Mesenchymal stem cell (in vitro differentiated cells and primary cell): ENCODE results near the gene HTR3B.
"Not testable (repeated sequence)": the region's sequence is repeated elsewhere in the genome, so short reads cannot be mapped to it uniquely, and the experiment has no call there.

ENCODE experiments used
- DNase-seq: peaks from one replicate; pipeline ENCODE4 v3.0.0-alpha.2; 2013
- H2AFZ ChIP-seq: one replicate; pipeline ENCODE4 v1.6.1; 2013; ENCODE audit warnings: low read depth, mild to moderate bottlenecking, control low read depth, inconsistent platforms, low read length, moderate library complexity
- H2AK5ac ChIP-seq: 2 replicates; pipeline ENCODE4 v1.6.1; 2013; ENCODE audit warnings: low read length, moderate library complexity, mild to moderate bottlenecking, inconsistent platforms; ENCODE audit not compliant: severe bottlenecking
- H2BK120ac ChIP-seq: one replicate; pipeline ENCODE4 v1.6.1; 2013; ENCODE audit warnings: low read depth, mild to moderate bottlenecking, inconsistent platforms, low read length, moderate library complexity
- H2BK12ac ChIP-seq, 2 experiments: one replicate each; pipeline ENCODE4 v1.6.1; 2013; ENCODE audit warnings: inconsistent platforms in 2 of 2, low read length in 2 of 2, mild to moderate bottlenecking in 2 of 2, moderate library complexity in 2 of 2, control low read depth in 1 of 2
- H2BK15ac ChIP-seq: one replicate; pipeline ENCODE4 v1.6.1; 2013; ENCODE audit warnings: mild to moderate bottlenecking, low read depth, inconsistent platforms; ENCODE audit not compliant: poor library complexity, severe bottlenecking
- H2BK5ac ChIP-seq: 2 replicates; pipeline ENCODE4 v1.6.1; 2013; ENCODE audit warnings: low read depth, mild to moderate bottlenecking, low read length, control low read depth, inconsistent platforms; ENCODE audit not compliant: poor library complexity, severe bottlenecking
- H3K14ac ChIP-seq, 2 experiments: one replicate each; pipeline ENCODE4 v1.6.1; 2013; ENCODE audit warnings: inconsistent platforms in 2 of 2, low read length in 2 of 2, control low read depth in 1 of 2, mild to moderate bottlenecking in 1 of 2, moderate library complexity in 1 of 2
- H3K18ac ChIP-seq, 2 experiments: one replicate each; pipeline ENCODE4 v1.6.1; 2013; ENCODE audit warnings: inconsistent platforms in 2 of 2, low read length in 2 of 2, control low read depth in 1 of 2, low read depth in 1 of 2, mild to moderate bottlenecking in 1 of 2
- H3K23ac ChIP-seq, 2 experiments: one replicate each; pipeline ENCODE4 v1.6.1; 2013; ENCODE audit warnings: inconsistent platforms in 2 of 2, low read length in 2 of 2, mild to moderate bottlenecking in 2 of 2, moderate library complexity in 2 of 2, control low read depth in 1 of 2
- H3K27ac ChIP-seq: 2 replicates; pipeline ENCODE4 v1.5.1; 2013; ENCODE audit warnings: mild to moderate bottlenecking, moderate library complexity, low read length, control low read depth, inconsistent platforms; ENCODE audit not compliant: poor library complexity, severe bottlenecking
- H3K27me3 ChIP-seq, 2 experiments: 2 replicates each; pipeline versions ENCODE4 v1.6.1 to v1.7.0; 2013; ENCODE audit warnings: low read length in 2 of 2, mild to moderate bottlenecking in 2 of 2, moderate library complexity in 2 of 2, control low read depth in 1 of 2, inconsistent platforms in 1 of 2; ENCODE audit not compliant: control insufficient read depth in 1 of 2, insufficient read depth in 1 of 2
- H3K36me3 ChIP-seq, 2 experiments: 2 replicates each; pipeline versions ENCODE4 v1.6.1 to v1.7.0; 2013; ENCODE audit warnings: low read length in 2 of 2, control low read depth in 1 of 2, inconsistent platforms in 1 of 2, low read depth in 1 of 2, mild to moderate bottlenecking in 1 of 2; ENCODE audit not compliant: insufficient read depth in 2 of 2, control insufficient read depth in 1 of 2
- H3K4ac ChIP-seq, 2 experiments: one replicate each; pipeline ENCODE4 v1.6.1; 2013; ENCODE audit warnings: inconsistent platforms in 2 of 2, low read length in 2 of 2, mild to moderate bottlenecking in 2 of 2, moderate library complexity in 2 of 2, control low read depth in 1 of 2, low read depth in 1 of 2
- H3K4me1 ChIP-seq: 2 replicates; pipeline ENCODE4 v1.6.1; 2013; ENCODE audit warnings: low read depth, low read length, control low read depth; ENCODE audit not compliant: control insufficient read depth, insufficient read depth
- H3K4me2 ChIP-seq: 2 replicates; pipeline ENCODE4 v1.6.1; 2013; ENCODE audit warnings: low read length, mild to moderate bottlenecking, inconsistent platforms; ENCODE audit not compliant: poor library complexity, severe bottlenecking
- H3K4me3 ChIP-seq, 2 experiments: 2 replicates each; pipeline versions ENCODE4 v1.5.1 to v1.7.0; 2013; ENCODE audit warnings: low read length in 2 of 2, mild to moderate bottlenecking in 2 of 2, control low read depth in 1 of 2, low read depth in 1 of 2; ENCODE audit not compliant: insufficient read depth in 1 of 2
- H3K79me1 ChIP-seq: replicated peaks from 2 replicates; pipeline ENCODE4 v1.6.1; 2013; ENCODE audit warnings: mild to moderate bottlenecking, control low read depth, low read length, inconsistent platforms; ENCODE audit not compliant: poor library complexity, severe bottlenecking
- H3K9ac ChIP-seq: 2 replicates; pipeline ENCODE4 v1.7.0; 2013; ENCODE audit warnings: mild to moderate bottlenecking, low read length, moderate library complexity
- H3K9me3 ChIP-seq: 2 replicates; pipeline ENCODE4 v1.7.0; 2013; ENCODE audit warnings: mild to moderate bottlenecking, low read length; ENCODE audit not compliant: control insufficient read depth
- H4K8ac ChIP-seq: one replicate; pipeline ENCODE4 v1.6.1; 2013; ENCODE audit warnings: inconsistent platforms, mild to moderate bottlenecking, low read length, moderate library complexity
- H4K91ac ChIP-seq: one replicate; pipeline ENCODE4 v1.6.1; 2013; ENCODE audit warnings: mild to moderate bottlenecking, low read length, inconsistent platforms
- WGBS: methylation state at CpG from one replicate; pipeline ENCODE4 v1.1.7; 2013; ENCODE audit warnings: mixed read lengths; 5-methylcytosine and 5-hydroxymethylcytosine counted together

HTR3B gene

DNA sequence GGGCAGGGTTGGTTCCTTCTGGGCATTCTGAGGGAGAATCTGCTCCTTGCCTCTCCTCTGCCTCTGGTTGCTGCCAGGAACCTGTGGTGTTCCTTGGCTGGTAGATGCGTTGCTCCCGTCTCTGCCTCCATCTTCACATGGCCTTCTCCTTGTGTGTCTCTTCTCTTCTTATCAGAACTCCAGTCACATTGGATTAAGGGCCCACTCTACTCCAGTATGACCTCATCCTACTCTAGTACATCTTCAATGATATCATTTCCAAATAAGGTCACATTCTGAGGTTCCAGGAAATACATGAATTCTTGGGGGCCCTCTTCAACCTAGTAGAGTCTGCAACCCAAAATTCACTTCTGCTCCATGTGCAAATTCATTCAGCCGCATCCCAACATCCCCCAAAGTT, 33.3 kb downstream of the HTR3B start:
- Histone ChIP-seq H3K4me3 (no peak overlapping the region), H4K8ac (no peak overlapping the region), H3K4me1 (no peaks in the 10 kb centered on the region), H2BK12ac (no peak overlapping the region), H3K23ac (no peak overlapping the region), H4K91ac (peak overlapping the region; percentile 58), H2BK120ac (no peak overlapping the region), H2AK5ac (no peak overlapping the region), H3K4me2 (no peak overlapping the region), H3K9me3 (no peaks in the 10 kb centered on the region), H3K14ac (no peak overlapping the region), H3K36me3 (no peaks in the 10 kb centered on the region), H3K9ac (no peak overlapping the region), H2BK15ac (no peak overlapping the region), H3K27ac (no peak overlapping the region), H2AFZ (no peak overlapping the region), H3K18ac (no peak overlapping the region), H3K27me3 (peaks cover 3 to 11% of the 10 kb centered on the region in 2 experiments), H3K4ac (no peak overlapping the region), H2BK5ac (no peak overlapping the region), H3K79me1 (no peaks in the 10 kb centered on the region)
- 72% methylated on average over 3 of the region's 3 CpGs for WGBS
- no peak for DNase-seq

DNA sequence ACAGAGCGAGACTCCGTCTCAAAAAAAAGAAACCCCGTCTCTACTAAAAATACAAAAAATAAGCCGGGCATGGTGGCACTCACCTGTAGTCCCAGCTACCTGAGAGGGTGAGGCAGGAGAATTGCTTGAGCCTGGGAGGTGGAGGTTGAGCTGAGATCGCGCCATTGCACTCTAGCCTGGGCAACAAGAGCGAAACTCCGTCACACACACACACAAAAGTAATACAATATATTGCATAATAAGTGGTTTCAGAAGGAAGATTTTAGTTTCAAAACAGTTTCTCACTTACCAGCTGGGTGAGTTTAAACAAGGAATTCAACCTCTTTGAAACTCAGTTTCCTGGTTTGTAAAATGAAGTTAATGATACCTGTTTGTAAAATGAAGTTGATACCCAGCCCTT, 37.7 kb downstream of the HTR3B start:
- H2BK12ac ChIP-seq: no peak overlapping the region
- no peak overlapping the region for H2BK15ac ChIP-seq
- H3K4me2 ChIP-seq: no peak overlapping the region
- H2AFZ ChIP-seq: no peak overlapping the region
- no peaks in the 10 kb centered on the region for H3K4me1 ChIP-seq
- H3K14ac ChIP-seq: no peak overlapping the region
- H3K23ac ChIP-seq: no peak overlapping the region
- H2BK5ac ChIP-seq: no peak overlapping the region
- no peak overlapping the region for H3K9ac ChIP-seq
- no peak for DNase-seq
- H3K27ac ChIP-seq: no peak overlapping the region
- no peak overlapping the region for H3K4ac ChIP-seq
- H3K36me3 ChIP-seq: no peaks in the 10 kb centered on the region
- no peak overlapping the region for H2BK120ac ChIP-seq
- no CpG with 5 or more reads among the region's 8 CpGs for WGBS
- H2AK5ac ChIP-seq: no peak overlapping the region
- no peaks in the 10 kb centered on the region for H3K79me1 ChIP-seq
- peaks cover 0 to 11% of the 10 kb centered on the region in 2 experiments for H3K27me3 ChIP-seq
- H4K8ac ChIP-seq: no peak overlapping the region
- H3K9me3 ChIP-seq: no peaks in the 10 kb centered on the region
- no peak overlapping the region for H4K91ac ChIP-seq
- no peak overlapping the region for H3K18ac ChIP-seq
- H3K4me3 ChIP-seq: no peak overlapping the region

- H3K9me3 ChIP-seq, H3K79me1 ChIP-seq, H3K23ac ChIP-seq, H3K36me3 ChIP-seq, H2BK15ac ChIP-seq, H2BK12ac ChIP-seq, H3K4me2 ChIP-seq, H3K27ac ChIP-seq, H2AK5ac ChIP-seq, H4K8ac ChIP-seq, H2BK5ac ChIP-seq, H3K14ac ChIP-seq, H3K9ac ChIP-seq, H4K91ac ChIP-seq, H3K18ac ChIP-seq, H3K4me1 ChIP-seq, H2AFZ ChIP-seq, H3K4me3 ChIP-seq, H3K4ac ChIP-seq, DNase-seq, H2BK120ac ChIP-seq: not testable (repeated sequence)
- no CpG with 5 or more reads among the region's 2 CpGs for WGBS
- peaks cover 6 to 22% of the 10 kb centered on the region in 2 experiments for H3K27me3 ChIP-seq
Measured at GRCh38 chr11:113946162-113946561, 41.6 kb downstream of the HTR3B start.

DNA sequence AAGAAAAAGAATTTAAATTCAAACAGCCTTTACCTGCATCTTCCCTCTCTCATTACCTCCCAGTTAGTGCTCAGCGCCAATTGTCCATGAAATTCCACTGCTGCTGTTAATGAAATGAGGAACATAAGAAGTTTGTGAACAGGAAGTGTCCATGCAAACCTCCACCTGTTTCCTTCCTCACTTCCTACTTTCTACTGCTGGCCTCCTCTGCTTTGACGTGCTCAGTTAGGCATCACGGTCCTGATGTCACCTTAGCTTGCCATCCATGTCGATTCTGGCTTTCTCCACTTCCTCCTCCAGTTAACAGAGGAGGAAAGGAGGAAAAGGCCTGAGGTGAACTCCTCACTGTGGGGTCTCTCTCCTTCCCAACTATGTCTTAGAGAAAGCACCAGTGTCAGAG, 43.4 kb downstream of the HTR3B start:
- DNase-seq: no peak
- 98% methylated on average over 3 of the region's 4 CpGs for WGBS
- H3K14ac ChIP-seq: no peak overlapping the region
- H3K4me1 ChIP-seq: no peaks in the 10 kb centered on the region
- H3K9me3 ChIP-seq: no peaks in the 10 kb centered on the region
- H3K4ac ChIP-seq: no peak overlapping the region
- no peak overlapping the region for H2BK5ac ChIP-seq
- H2AK5ac ChIP-seq: no peak overlapping the region
- no peak overlapping the region for H2BK15ac ChIP-seq
- H3K4me2 ChIP-seq: no peak overlapping the region
- no peak overlapping the region for H3K23ac ChIP-seq
- H2BK120ac ChIP-seq: no peak overlapping the region
- no peak overlapping the region for H4K91ac ChIP-seq
- no peak overlapping the region for H3K27ac ChIP-seq
- H3K27me3 ChIP-seq: peaks cover 15 to 39% of the 10 kb centered on the region in 2 experiments
- H2BK12ac ChIP-seq: no peak overlapping the region
- no peaks in the 10 kb centered on the region for H3K36me3 ChIP-seq
- no peak overlapping the region for H3K4me3 ChIP-seq
- H3K9ac ChIP-seq: no peak overlapping the region
- H4K8ac ChIP-seq: no peak overlapping the region
- H2AFZ ChIP-seq: no peak overlapping the region
- no peaks in the 10 kb centered on the region for H3K79me1 ChIP-seq
- no peak overlapping the region for H3K18ac ChIP-seq
